ENCODE measurements around the gene PCBP3. TPM values are rescaled to one million over a fixed set of nuclear protein-coding genes. Genes with fewer than 3 reads are reported as not detected.
A peak's percentile ranks its signal among the peaks of the same experiment; 100 is the strongest.

The PCBP3 gene
- total RNA-seq, 6 experiments from 2014 or later, result 0.37 to 1.5 (median 0.69) TPM

GRCh38 chr21:45990741-45991605 is 347.4 kb downstream of the PCBP3 start:
- no peaks in the 10 kb centered on the region for H3K36me3 ChIP-seq
- intact Hi-C loops (cut with DNase I), result no loop called here
- H3K9me3 ChIP-seq, result no peaks in the 10 kb centered on the region
- ATAC-seq (no peak), DNase-seq (peak; percentile 12 to 51 (median 41))
- TF ChIP-seq POLR2A (IDR thresholded peaks at IDR 0.05), result no peak
- TF ChIP-seq, protein P1, sequence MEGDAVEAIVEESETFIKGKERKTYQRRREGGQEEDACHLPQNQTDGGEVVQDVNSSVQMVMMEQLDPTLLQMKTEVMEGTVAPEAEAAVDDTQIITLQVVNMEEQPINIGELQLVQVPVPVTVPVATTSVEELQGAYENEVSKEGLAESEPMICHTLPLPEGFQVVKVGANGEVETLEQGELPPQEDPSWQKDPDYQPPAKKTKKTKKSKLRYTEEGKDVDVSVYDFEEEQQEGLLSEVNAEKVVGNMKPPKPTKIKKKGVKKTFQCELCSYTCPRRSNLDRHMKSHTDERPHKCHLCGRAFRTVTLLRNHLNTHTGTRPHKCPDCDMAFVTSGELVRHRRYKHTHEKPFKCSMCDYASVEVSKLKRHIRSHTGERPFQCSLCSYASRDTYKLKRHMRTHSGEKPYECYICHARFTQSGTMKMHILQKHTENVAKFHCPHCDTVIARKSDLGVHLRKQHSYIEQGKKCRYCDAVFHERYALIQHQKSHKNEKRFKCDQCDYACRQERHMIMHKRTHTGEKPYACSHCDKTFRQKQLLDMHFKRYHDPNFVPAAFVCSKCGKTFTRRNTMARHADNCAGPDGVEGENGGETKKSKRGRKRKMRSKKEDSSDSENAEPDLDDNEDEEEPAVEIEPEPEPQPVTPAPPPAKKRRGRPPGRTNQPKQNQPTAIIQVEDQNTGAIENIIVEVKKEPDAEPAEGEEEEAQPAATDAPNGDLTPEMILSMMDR (IDR thresholded peaks at IDR 0.05), result no peak
- H3K4me3 ChIP-seq, result no peak overlapping the region
- no peak overlapping the region for H3K27ac ChIP-seq
- WGBS (ENCODE audit: insufficient coverage, low coverage, low lambda C conversion rate, missing lambda C conversion rate), result 97% methylated on average over 16 of the region's 45 CpGs
- no peaks in the 10 kb centered on the region for H3K27me3 ChIP-seq
- H3K4me1 ChIP-seq, result no peaks in the 10 kb centered on the region

- Histone ChIP-seq H3K36me3 (no peaks in the 10 kb centered on the region), H3K4me1 (no peaks in the 10 kb centered on the region), H3K27me3 (no peaks in the 10 kb centered on the region), H3K4me3 (no peak overlapping the region), H3K9me3 (no peaks in the 10 kb centered on the region), H3K27ac (no peak overlapping the region)
- no CpG with 5 or more reads among the region's 18 CpGs for WGBS (ENCODE audit: insufficient coverage, low coverage, low lambda C conversion rate, missing lambda C conversion rate)
- ATAC-seq (no peak), DNase-seq (peak in 2 of 3 donors; percentile 15 to 34)
- TF ChIP-seq POLR2A (IDR thresholded peaks at IDR 0.05), result no peak
- TF ChIP-seq, protein P1 (IDR thresholded peaks at IDR 0.05), result no peak
- intact Hi-C loops (cut with DNase I), result no loop called here
Measured at GRCh38 chr21:45991606-45992300, 348.2 kb downstream of the PCBP3 start.

Other genes with a start within 250 kb of the PCBP3 start
- 100 to 1,000 TPM; 261 to 487 (median 297) TPM for gene COL18A1, start 238.6 kb upstream of the PCBP3 start, total RNA-seq
- gene SLC19A1, start 101.3 kb upstream of the PCBP3 start, total RNA-seq, result 10 to 100 TPM in 4 of 6 experiments, 1 to 10 TPM in 2; 4.5 to 24.5 (median 15.7) TPM

Measured in right lobe of liver (tissue), 6 donors.